DOHH2 (cell line): ENCODE measurements around the gene G6PD.

Source experiments
- EZH2phosphoT487 ChIP-seq: fragments of 200-600 bp; sonication (generic); IDR thresholded peaks from 2 replicates; pipeline ENCODE4 v1.6.1; 2017; ENCODE audit warnings: borderline replicate concordance, mild to moderate bottlenecking, antibody characterized with exemption, low read length, moderate library complexity, mixed read lengths
- TF ChIP-seq, protein P1 (sequence below): fragments of 200-600 bp; sonication (generic); IDR thresholded peaks from one replicate; pipeline ENCODE4 v1.5.1; 2014; ENCODE audit warnings: antibody characterized with exemption, mild to moderate bottlenecking, low read depth, low read length; ENCODE audit not compliant: poor library complexity, severe bottlenecking

DNA sequence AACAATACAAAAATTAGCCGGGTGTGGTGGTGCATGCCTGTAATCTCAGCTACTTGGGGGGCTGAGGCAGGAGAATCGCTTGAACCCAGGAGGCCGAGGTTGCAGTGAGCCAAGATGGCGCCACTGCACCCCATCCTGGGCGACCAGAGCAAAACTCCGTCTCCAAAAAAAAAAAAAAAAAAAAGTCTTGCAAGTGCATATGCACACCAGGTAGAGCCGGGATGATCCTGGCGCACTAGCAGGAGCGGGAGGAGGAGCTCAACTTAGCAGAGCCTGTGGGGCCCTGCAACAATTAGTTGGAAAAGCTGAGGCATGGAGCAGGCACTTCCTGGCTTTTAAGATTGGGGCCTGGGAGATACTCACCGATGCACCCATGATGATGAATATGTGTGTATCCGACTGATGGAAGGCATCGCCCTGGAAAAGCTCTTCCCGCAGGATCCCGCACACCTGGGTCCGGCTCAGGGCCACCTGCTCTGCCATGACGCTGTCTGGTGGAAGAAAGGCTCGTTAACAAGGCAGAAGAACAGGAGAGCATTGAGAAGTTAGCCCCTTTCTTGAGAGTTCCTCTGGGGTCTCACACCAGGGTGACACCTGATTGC, 872 bp downstream of the G6PD start:
- TF ChIP-seq, protein P1, sequence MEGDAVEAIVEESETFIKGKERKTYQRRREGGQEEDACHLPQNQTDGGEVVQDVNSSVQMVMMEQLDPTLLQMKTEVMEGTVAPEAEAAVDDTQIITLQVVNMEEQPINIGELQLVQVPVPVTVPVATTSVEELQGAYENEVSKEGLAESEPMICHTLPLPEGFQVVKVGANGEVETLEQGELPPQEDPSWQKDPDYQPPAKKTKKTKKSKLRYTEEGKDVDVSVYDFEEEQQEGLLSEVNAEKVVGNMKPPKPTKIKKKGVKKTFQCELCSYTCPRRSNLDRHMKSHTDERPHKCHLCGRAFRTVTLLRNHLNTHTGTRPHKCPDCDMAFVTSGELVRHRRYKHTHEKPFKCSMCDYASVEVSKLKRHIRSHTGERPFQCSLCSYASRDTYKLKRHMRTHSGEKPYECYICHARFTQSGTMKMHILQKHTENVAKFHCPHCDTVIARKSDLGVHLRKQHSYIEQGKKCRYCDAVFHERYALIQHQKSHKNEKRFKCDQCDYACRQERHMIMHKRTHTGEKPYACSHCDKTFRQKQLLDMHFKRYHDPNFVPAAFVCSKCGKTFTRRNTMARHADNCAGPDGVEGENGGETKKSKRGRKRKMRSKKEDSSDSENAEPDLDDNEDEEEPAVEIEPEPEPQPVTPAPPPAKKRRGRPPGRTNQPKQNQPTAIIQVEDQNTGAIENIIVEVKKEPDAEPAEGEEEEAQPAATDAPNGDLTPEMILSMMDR = no peak
- TF ChIP-seq EZH2phosphoT487 = no peak
